Smooth muscle cell (in vitro differentiated cells): ENCODE measurements around the gene MLST8. TPM values are rescaled to one million over a fixed set of nuclear protein-coding genes. Genes with fewer than 3 reads are reported as not detected.

Experiments used
- DNase-seq: peaks from one replicate; lab custom pipeline; 2025; ENCODE audit not compliant: unreplicated experiment; lab: John Stamatoyannopoulos, UW
- H2AFZ ChIP-seq: fragments of 200-600 bp; sonication (generic); 2 replicates; pipeline ENCODE4 v1.6.0; 2016; ENCODE audit warnings: antibody characterized with exemption, low read depth, mild to moderate bottlenecking
- H3F3A ChIP-seq: fragments of 200-600 bp; sonication (generic); 2 replicates; pipeline ENCODE4 v1.6.0; 2017; ENCODE audit warnings: antibody characterized with exemption, low read depth
- H3K27ac ChIP-seq: fragments of 200-600 bp; sonication (generic); 2 replicates; pipeline ENCODE4 v1.5.1; 2016; ENCODE audit warnings: low read depth, mild to moderate bottlenecking
- H3K27me3 ChIP-seq: fragments of 200-600 bp; sonication (generic); 2 replicates; pipeline ENCODE4 v1.6.1; 2016; ENCODE audit warnings: low read depth, mild to moderate bottlenecking
- H3K36me3 ChIP-seq: fragments of 200-600 bp; sonication (generic); 2 replicates; pipeline ENCODE4 v1.5.1; 2016; ENCODE audit warnings: low read depth
- H3K4me1 ChIP-seq: fragments of 200-600 bp; sonication (generic); 2 replicates; pipeline ENCODE4 v1.5.1; 2016; ENCODE audit warnings: low read depth
- H3K4me2 ChIP-seq: fragments of 200-600 bp; sonication (generic); 2 replicates; pipeline ENCODE4 v1.6.0; 2016; ENCODE audit warnings: mild to moderate bottlenecking
- H3K4me3 ChIP-seq: fragments of 200-600 bp; sonication (generic); 2 replicates; pipeline ENCODE4 v1.5.1; 2016; ENCODE audit warnings: mild to moderate bottlenecking
- H3K79me2 ChIP-seq: fragments of 200-600 bp; sonication (generic); 2 replicates; pipeline ENCODE4 v1.6.0; 2016; ENCODE audit warnings: low read depth, mild to moderate bottlenecking
- H3K9ac ChIP-seq: fragments of 200-600 bp; sonication (generic); 2 replicates; pipeline ENCODE4 v1.6.0; 2016; ENCODE audit warnings: low read depth
- H3K9me3 ChIP-seq: fragments of 200-600 bp; sonication (generic); replicated peaks from 2 replicates; pipeline ENCODE4 v1.5.1; 2016; ENCODE audit warnings: low read depth
- H4K20me1 ChIP-seq: fragments of 200-600 bp; sonication (generic); 2 replicates; pipeline ENCODE4 v1.6.0; 2016; ENCODE audit warnings: low read depth
- CTCF ChIP-seq: fragments of 200-600 bp; sonication (generic); IDR thresholded peaks from 2 replicates; pipeline ENCODE4 v1.5.1; 2017; ENCODE audit warnings: borderline replicate concordance, mild to moderate bottlenecking, antibody characterized with exemption; ENCODE audit not compliant: insufficient read depth, poor library complexity, severe bottlenecking
- WGBS: methylation state at CpG from one replicate; pipeline ENCODE4 v1.1.7; 2016; ENCODE audit warnings: low lambda C conversion rate; 5-methylcytosine and 5-hydroxymethylcytosine counted together
- polyA plus RNA-seq: library from polyadenylated mRNA; unstranded; fragments of >200 nt; fragmentation: Nextera tagmentation; extraction: Ambion mirVana; gene quantifications from 2 replicates; pipeline ENCODE4 v1.2.1, GENCODE V29; 2016
- total RNA-seq: library from RNA; depleted of rRNA; stranded (reverse); fragments of >200 nt; gene quantifications from 2 replicates; pipeline ENCODE4 v1.2.3, GENCODE V29; 2014

MLST8 gene
- total RNA-seq (37.2 and 38.1 TPM in 2 replicates), polyA plus RNA-seq (61.8 and 67.0 TPM in 2 replicates)

- Histone ChIP-seq H3K27me3 (no peaks in the 10 kb centered on the region), H4K20me1 (no peaks in the 10 kb centered on the region), H3K79me2 (peaks cover 7% of the 10 kb centered on the region), H3F3A (no peaks in the 10 kb centered on the region), H2AFZ (peak within 1 kb of the TSS; percentile 89), H3K4me2 (peak within 1 kb of the TSS; percentile 85), H3K36me3 (no peaks in the 10 kb centered on the region), H3K9me3 (no peaks in the 10 kb centered on the region), H3K9ac (peak within 1 kb of the TSS; percentile 92), H3K27ac (peak within 1 kb of the TSS; percentile 70), H3K4me3 (peak within 1 kb of the TSS; percentile 93), H3K4me1 (no peaks in the 10 kb centered on the region)
- peak; percentile 94 for DNase-seq
- TF ChIP-seq CTCF: peak; percentile 24
- under 1% methylated on average over 59 of the region's 93 CpGs for WGBS
Measured at GRCh38 chr16:2205104-2205966, at the start of gene MLST8. Gene MLST8, plus strand, starts transcription at chr16:2205454. Its CDS starts 632 bp downstream, at chr16:2206086.

DNA sequence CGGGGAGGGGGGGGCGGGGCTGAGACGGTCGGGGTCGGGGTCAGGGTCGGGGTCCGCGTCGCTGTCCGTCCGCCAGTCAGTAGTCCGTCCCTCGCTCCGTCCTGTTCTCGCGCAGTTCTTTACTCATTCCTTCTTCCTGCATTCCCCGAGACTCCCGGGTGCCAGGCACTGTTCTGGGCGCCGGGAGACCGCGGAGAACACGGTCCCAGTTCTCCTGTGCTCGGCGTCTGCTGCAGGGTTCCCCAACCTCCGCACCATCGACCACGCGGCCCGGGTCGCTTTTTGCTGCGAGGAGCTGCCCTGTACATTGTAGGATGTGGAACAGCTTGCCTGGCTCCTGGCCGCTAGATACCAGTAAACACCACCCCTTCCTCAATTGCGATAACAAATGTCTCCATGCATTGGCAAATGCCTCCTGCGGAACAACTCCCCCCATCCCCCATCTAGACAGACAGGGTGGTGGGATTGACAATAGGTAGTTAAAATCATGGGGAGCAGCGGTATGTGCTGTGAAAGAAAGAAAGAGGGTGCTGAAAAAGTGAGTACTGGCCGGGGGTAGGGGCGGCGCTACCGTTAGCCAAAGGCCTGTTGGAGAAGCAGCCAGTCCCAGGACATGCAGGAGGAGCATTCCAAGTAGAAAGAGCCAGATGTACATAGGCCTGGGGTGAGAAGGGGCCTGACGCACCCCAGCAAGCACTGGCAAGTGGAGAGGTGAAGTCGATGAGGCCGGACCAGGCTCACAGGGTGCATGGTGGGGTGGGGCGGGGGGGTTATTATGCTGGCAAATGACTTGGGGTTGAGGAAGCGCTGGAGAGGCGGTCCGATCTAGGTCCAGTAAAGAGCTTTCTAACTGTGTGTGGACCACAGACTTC lies 49.0 kb upstream of the MLST8 start:
- WGBS: 8% methylated on average over 37 of the region's 47 CpGs

DNA sequence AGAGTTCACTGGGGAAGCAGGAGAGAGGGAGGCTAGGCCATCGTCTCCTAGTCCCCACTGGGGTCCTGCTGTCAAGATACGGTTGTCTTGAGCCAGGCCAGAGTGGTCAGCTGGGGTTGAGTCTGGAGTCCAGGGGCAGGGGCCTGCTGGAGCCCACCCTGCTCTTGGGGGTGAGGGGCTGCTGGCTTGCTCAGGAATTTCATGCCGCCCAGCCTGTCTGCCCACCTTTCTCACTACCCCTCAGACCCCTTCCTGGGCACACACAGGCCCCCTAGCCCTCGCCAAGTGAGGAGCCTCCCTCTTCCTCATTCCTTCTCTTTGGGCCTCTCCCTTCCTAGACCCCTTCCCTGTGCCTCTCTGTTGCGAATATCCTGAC lies 48.4 kb upstream of the MLST8 start:
- no peaks in the 10 kb centered on the region for H3K27me3 ChIP-seq
- H3K36me3 ChIP-seq: no peaks in the 10 kb centered on the region
- no peak for TF ChIP-seq CTCF
- H3K4me1 ChIP-seq: peaks cover 31% of the 10 kb centered on the region
- peaks cover 91% of the 10 kb centered on the region for H3K79me2 ChIP-seq
- peaks cover 88% of the 10 kb centered on the region for H4K20me1 ChIP-seq
- H3K27ac ChIP-seq: no peak overlapping the region
- peak overlapping the region; percentile 88 for H3K4me2 ChIP-seq
- WGBS: 73% methylated on average over 5 of the region's 5 CpGs
- H3K9ac ChIP-seq: no peak overlapping the region
- no peaks in the 10 kb centered on the region for H3K9me3 ChIP-seq
- peaks cover 5% of the 10 kb centered on the region for H3F3A ChIP-seq
- H2AFZ ChIP-seq: no peak overlapping the region
- no peak for DNase-seq
- peak overlapping the region; percentile 94 for H3K4me3 ChIP-seq

More for the DNA sequence above, 49.0 kb upstream of the MLST8 start:
- H3F3A ChIP-seq: peaks cover 11% of the 10 kb centered on the region
- H3K79me2 ChIP-seq: peaks cover 86% of the 10 kb centered on the region
- H4K20me1 ChIP-seq: peaks cover 88% of the 10 kb centered on the region
- peak overlapping the region; percentile 62 for H3K27ac ChIP-seq
- TF ChIP-seq CTCF: no peak
- H3K4me3 ChIP-seq: peak overlapping the region; percentile 94
- H3K4me2 ChIP-seq: peak overlapping the region; percentile 88
- no peaks in the 10 kb centered on the region for H3K9me3 ChIP-seq
- peaks cover 35% of the 10 kb centered on the region for H3K4me1 ChIP-seq
- H3K9ac ChIP-seq: peak overlapping the region; percentile 78
- DNase-seq: peak; percentile 7
- no peak overlapping the region for H2AFZ ChIP-seq
- no peaks in the 10 kb centered on the region for H3K27me3 ChIP-seq
- no peaks in the 10 kb centered on the region for H3K36me3 ChIP-seq
